Measurements from ENCODE around the gene RXFP1.

The RXFP1 gene

GRCh38 chr4:158530898-158531297 is 9.2 kb downstream of the RXFP1 start:
- ATAC-seq, result no peak

GRCh38 chr4:158532556-158533231 is 11.0 kb downstream of the RXFP1 start:
- no peak for ATAC-seq
- no peak for TF ChIP-seq ESRRG (CRISPR knock-in tag; IDR thresholded peaks at IDR 0.05)
- no peak for TF ChIP-seq ZNF565 (CRISPR knock-in tag; conservative IDR thresholded peaks at IDR 0.05; ENCODE audit: low read depth)
- TF ChIP-seq CSRNP3 (CRISPR knock-in tag; IDR thresholded peaks at IDR 0.05), result no peak
- TF ChIP-seq ZFP30 (CRISPR knock-in tag; IDR thresholded peaks at IDR 0.05), result no peak
- TF ChIP-seq TSHZ2 (CRISPR knock-in tag; IDR thresholded peaks at IDR 0.05), result no peak
- TF ChIP-seq ZNF70 (CRISPR knock-in tag; IDR thresholded peaks at IDR 0.05), result no peak
- TF ChIP-seq PPARA (CRISPR knock-in tag; IDR thresholded peaks at IDR 0.05; ENCODE audit: borderline replicate concordance), result no peak
- TF ChIP-seq POU6F1 (CRISPR knock-in tag; IDR thresholded peaks at IDR 0.05; ENCODE audit: borderline replicate concordance, low read depth), result no peak
- TF ChIP-seq ISL1 (CRISPR knock-in tag; IDR thresholded peaks at IDR 0.05), result no peak

More at GRCh38 chr4:158530898-158531297, 9.2 kb downstream of the RXFP1 start:
- TF ChIP-seq ISL1 (CRISPR knock-in tag; IDR thresholded peaks at IDR 0.05) (no peak), RARB (CRISPR knock-in tag; IDR thresholded peaks at IDR 0.05) (no peak), BACH2 (CRISPR knock-in tag; IDR thresholded peaks at IDR 0.05; ENCODE audit: borderline replicate concordance) (no peak), PPARA (CRISPR knock-in tag; IDR thresholded peaks at IDR 0.05; ENCODE audit: borderline replicate concordance) (no peak), TCF4 (CRISPR knock-in tag; IDR thresholded peaks at IDR 0.05; ENCODE audit: borderline replicate concordance) (no peak), ESRRG (CRISPR knock-in tag; IDR thresholded peaks at IDR 0.05) (no peak), TSHZ2 (CRISPR knock-in tag; IDR thresholded peaks at IDR 0.05) (no peak), PATZ1 (CRISPR knock-in tag; IDR thresholded peaks at IDR 0.05; ENCODE audit: borderline replicate concordance) (no peak), ARNTL (CRISPR knock-in tag; IDR thresholded peaks at IDR 0.05; ENCODE audit: borderline replicate concordance, low read depth) (no peak), ZFP30 (CRISPR knock-in tag; IDR thresholded peaks at IDR 0.05) (no peak), CREB5 (CRISPR knock-in tag; IDR thresholded peaks at IDR 0.05; ENCODE audit: low read depth) (no peak), TOX (CRISPR knock-in tag; IDR thresholded peaks at IDR 0.05; ENCODE audit: borderline replicate concordance) (no peak), GLIS3 (CRISPR knock-in tag; IDR thresholded peaks at IDR 0.05) (no peak), OSR1 (CRISPR knock-in tag; IDR thresholded peaks at IDR 0.05) (no peak), CSDC2 (CRISPR knock-in tag; IDR thresholded peaks at IDR 0.05) (no peak)

All from SK-N-SH treated with all-trans-retinoic acid at 6 μM for 48 hours (cell line).